GM12875 (cell line): ENCODE results near the gene PPIP5K2.

ENCODE experiments used
- H3K4me3 ChIP-seq: one replicate; pipeline ENCODE4 v1.5.1; 2011; ENCODE audit warnings: low read depth, low read length, control low read depth
- CTCF ChIP-seq: IDR thresholded peaks from 2 replicates; pipeline ENCODE4 v1.5.1; 2011; ENCODE audit warnings: low read depth, mild to moderate bottlenecking, control low read depth, inconsistent platforms, low read length, moderate library complexity, borderline replicate concordance; ENCODE audit not compliant: insufficient read depth

Gene PPIP5K2

GRCh38 chr5:103205991-103206700 lies 86.0 kb downstream of the PPIP5K2 start:
- H3K4me3 ChIP-seq: no peak overlapping the region
- no peak for TF ChIP-seq CTCF

- no peak for TF ChIP-seq CTCF
- no peak overlapping the region for H3K4me3 ChIP-seq
Measured at GRCh38 chr5:103207011-103207410, 86.9 kb downstream of the PPIP5K2 start.

DNA sequence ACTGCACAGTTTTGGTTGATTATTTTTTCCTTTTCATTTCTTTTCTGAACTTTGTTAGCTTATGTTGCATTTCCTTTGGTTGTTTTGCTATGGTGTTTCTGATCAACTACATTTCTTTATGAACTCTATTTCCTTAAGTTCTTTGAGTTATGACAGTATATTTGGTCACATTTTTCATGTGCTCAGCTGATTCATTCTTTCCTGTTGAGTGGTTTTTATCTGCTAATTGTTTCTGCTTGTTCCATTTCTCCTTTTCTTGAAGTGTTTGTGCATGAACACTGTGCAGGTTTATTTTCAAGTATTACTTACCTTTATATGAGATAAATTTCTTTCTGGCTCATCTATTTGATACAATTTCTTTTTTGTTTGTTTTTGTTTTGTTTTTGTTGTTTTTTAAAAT lies 87.6 kb downstream of the PPIP5K2 start:
- no peak for TF ChIP-seq CTCF

DNA sequence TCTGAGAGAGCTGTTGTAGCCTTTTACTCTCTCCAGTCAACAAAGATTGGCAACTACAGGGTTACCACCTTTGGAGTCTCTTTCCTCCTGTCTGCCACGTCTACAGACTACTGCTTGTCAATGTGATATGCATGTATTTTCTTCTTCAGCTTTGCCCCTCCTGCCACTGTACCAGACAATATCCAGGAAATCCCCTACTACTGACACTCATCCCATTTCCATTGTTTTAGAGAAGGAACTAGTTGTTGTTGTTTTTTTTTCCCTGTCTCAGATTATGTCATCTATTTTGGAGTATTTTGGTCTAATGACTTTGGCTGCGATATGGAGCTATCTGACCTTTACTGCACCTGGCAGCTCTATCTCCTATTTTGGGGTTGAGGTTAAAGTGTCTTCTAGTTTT lies 88.4 kb downstream of the PPIP5K2 start:
- no peak for TF ChIP-seq CTCF
- no peak overlapping the region for H3K4me3 ChIP-seq

More for the DNA sequence above, 87.6 kb downstream of the PPIP5K2 start:
- H3K4me3 ChIP-seq: no peak overlapping the region

GRCh38 chr5:103209065-103209464 lies 89.0 kb downstream of the PPIP5K2 start:
- no peak for TF ChIP-seq CTCF

DNA sequence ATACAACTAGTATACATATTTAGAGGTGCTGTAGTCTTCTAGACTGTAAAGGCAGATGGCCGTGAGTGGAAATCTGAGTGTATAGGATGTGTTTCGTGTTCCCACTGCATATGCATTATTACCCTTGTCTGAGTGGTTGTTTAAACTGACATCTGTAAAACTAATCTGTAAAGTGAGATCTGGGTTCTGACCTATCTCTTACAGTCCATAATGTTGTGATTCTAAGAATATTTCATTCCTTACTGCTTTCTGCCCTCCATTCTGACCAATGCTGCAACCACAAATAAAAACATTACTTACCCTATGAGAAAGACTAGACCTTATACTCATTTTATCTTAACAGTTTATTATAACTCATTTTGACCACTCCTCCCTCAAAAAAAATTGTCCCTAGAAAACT lies 90.9 kb downstream of the PPIP5K2 start:
- no peak for TF ChIP-seq CTCF
- H3K4me3 ChIP-seq: no peak overlapping the region

More at GRCh38 chr5:103209065-103209464, 89.0 kb downstream of the PPIP5K2 start:
- no peak overlapping the region for H3K4me3 ChIP-seq

DNA sequence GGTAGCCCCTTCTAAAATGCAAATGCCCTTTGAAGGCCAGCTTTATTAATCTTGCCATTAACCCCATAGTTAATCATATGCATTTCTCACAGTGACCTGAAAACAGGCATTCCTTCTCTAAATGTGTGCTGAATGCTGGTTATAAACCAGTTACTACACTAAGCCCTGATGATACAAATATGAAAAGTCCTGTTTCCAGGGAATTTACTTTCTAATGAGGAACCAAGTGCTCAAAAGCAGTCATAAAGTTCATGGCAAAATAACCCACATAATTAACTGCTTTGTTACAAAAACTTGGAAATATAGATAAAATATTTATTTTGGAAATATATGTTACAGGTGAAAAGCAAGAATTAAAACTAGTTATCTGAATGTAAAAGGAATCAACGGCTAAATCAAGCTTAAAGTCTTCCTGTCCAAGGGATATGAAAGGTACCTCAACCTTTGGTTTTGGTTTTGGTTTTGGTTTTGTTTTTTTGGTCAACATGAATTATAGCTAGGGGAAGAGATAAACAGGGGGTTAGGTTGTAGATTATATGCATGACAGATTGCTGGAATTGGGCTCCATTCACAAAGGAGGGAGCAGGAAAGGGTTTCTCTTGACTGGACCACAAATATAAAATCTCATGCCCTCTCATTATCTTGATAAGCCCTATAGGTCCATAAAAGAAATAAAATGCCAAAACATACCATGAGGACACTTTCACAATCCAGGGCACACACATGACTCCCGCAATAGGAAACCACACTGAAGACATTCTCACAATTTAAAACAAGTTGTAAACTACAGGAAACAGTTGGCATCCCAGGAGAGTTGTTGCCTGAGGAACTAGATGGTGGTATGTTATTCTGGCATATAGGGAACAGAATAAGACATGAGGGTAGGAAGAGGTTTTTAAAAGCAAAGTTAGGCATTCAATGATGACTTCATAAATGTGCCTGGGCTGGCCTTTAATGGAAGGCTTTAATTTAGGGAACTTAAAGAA lies 91.8 kb downstream of the PPIP5K2 start:
- TF ChIP-seq CTCF: no peak
- no peak overlapping the region for H3K4me3 ChIP-seq
